ENCODE results near the gene ZNF428.

ZNF428 gene

GRCh38 chr19:43569657-43570056 is 49.8 kb downstream of the ZNF428 start:
- Histone ChIP-seq H3K4me1 (ENCODE audit: control insufficient read depth in 2 of 2, insufficient read depth in 2 of 2, low read length in 2 of 2) (peaks cover 3 to 4% of the 10 kb centered on the region in 2 donors), H3K4me3 (ENCODE audit: low read length in 2 of 2) (no peak overlapping the region), H3K9ac (ENCODE audit: low read depth in 1 of 2, low read length in 2 of 2) (no peak overlapping the region), H3K27me3 (ENCODE audit: control insufficient read depth in 2 of 2, insufficient read depth in 2 of 2, low read length in 2 of 2) (no peaks in the 10 kb centered on the region), H3K36me3 (ENCODE audit: control insufficient read depth in 2 of 2, insufficient read depth in 2 of 2, low read length in 2 of 2) (peaks cover 0 to 3% of the 10 kb centered on the region in 2 donors), H3K9me3 (ENCODE audit: control insufficient read depth in 2 of 2, low read length in 2 of 2) (no peaks in the 10 kb centered on the region), H3K27ac (ENCODE audit: low read depth in 2 of 2, low read length in 2 of 2) (no peak overlapping the region)

- Histone ChIP-seq H3K27ac (ENCODE audit: low read depth in 2 of 2, low read length in 2 of 2) (no peak overlapping the region), H3K27me3 (ENCODE audit: control insufficient read depth in 2 of 2, insufficient read depth in 2 of 2, low read length in 2 of 2) (no peaks in the 10 kb centered on the region), H3K9ac (ENCODE audit: low read depth in 1 of 2, low read length in 2 of 2) (no peak overlapping the region), H3K4me3 (ENCODE audit: low read length in 2 of 2) (no peak overlapping the region), H3K9me3 (ENCODE audit: control insufficient read depth in 2 of 2, low read length in 2 of 2) (no peaks in the 10 kb centered on the region), H3K36me3 (ENCODE audit: control insufficient read depth in 2 of 2, insufficient read depth in 2 of 2, low read length in 2 of 2) (peaks cover 6 to 12% of the 10 kb centered on the region in 2 donors), H3K4me1 (ENCODE audit: control insufficient read depth in 2 of 2, insufficient read depth in 2 of 2, low read length in 2 of 2) (peaks cover 0 to 6% of the 10 kb centered on the region in 2 donors)
These were observed 54.6 kb downstream of the ZNF428 start for GRCh38 chr19:43564800-43565199.

GRCh38 chr19:43563816-43564457 is 55.5 kb downstream of the ZNF428 start:
- no peak overlapping the region for H3K9ac ChIP-seq (ENCODE audit: low read depth in 1 of 2, low read length in 2 of 2)
- H3K27ac ChIP-seq (ENCODE audit: low read depth in 2 of 2, low read length in 2 of 2) = no peak overlapping the region
- peaks cover 0 to 6% of the 10 kb centered on the region in 2 donors for H3K4me1 ChIP-seq (ENCODE audit: control insufficient read depth in 2 of 2, insufficient read depth in 2 of 2, low read length in 2 of 2)
- peaks cover 6 to 12% of the 10 kb centered on the region in 2 donors for H3K36me3 ChIP-seq (ENCODE audit: control insufficient read depth in 2 of 2, insufficient read depth in 2 of 2, low read length in 2 of 2)
- H3K9me3 ChIP-seq (ENCODE audit: control insufficient read depth in 2 of 2, low read length in 2 of 2) = no peaks in the 10 kb centered on the region
- no peaks in the 10 kb centered on the region for H3K27me3 ChIP-seq (ENCODE audit: control insufficient read depth in 2 of 2, insufficient read depth in 2 of 2, low read length in 2 of 2)
- H3K4me3 ChIP-seq (ENCODE audit: low read length in 2 of 2) = no peak overlapping the region

- H3K4me3 ChIP-seq (ENCODE audit: low read length in 2 of 2) = peak overlapping the region in 1 of 2 donors; percentile 37
- no peak overlapping the region for H3K9ac ChIP-seq (ENCODE audit: low read depth in 1 of 2, low read length in 2 of 2)
- H3K36me3 ChIP-seq (ENCODE audit: control insufficient read depth in 2 of 2, insufficient read depth in 2 of 2, low read length in 2 of 2) = peaks cover 6 to 12% of the 10 kb centered on the region in 2 donors
These were observed 56.7 kb downstream of the ZNF428 start for GRCh38 chr19:43562698-43563241.

GRCh38 chr19:43562226-43562697 is 57.2 kb downstream of the ZNF428 start:
- peaks cover 0 to 6% of the 10 kb centered on the region in 2 donors for H3K4me1 ChIP-seq (ENCODE audit: control insufficient read depth in 2 of 2, insufficient read depth in 2 of 2, low read length in 2 of 2)
- peaks cover 6 to 12% of the 10 kb centered on the region in 2 donors for H3K36me3 ChIP-seq (ENCODE audit: control insufficient read depth in 2 of 2, insufficient read depth in 2 of 2, low read length in 2 of 2)
- H3K9ac ChIP-seq (ENCODE audit: low read depth in 1 of 2, low read length in 2 of 2) = no peak overlapping the region
- no peaks in the 10 kb centered on the region for H3K27me3 ChIP-seq (ENCODE audit: control insufficient read depth in 2 of 2, insufficient read depth in 2 of 2, low read length in 2 of 2)
- peak overlapping the region in 1 of 2 donors; percentile 26 for H3K4me3 ChIP-seq (ENCODE audit: low read length in 2 of 2)
- peak overlapping the region; percentile 57 to 80 for H3K27ac ChIP-seq (ENCODE audit: low read depth in 2 of 2, low read length in 2 of 2)
- no peaks in the 10 kb centered on the region for H3K9me3 ChIP-seq (ENCODE audit: control insufficient read depth in 2 of 2, low read length in 2 of 2)

More at GRCh38 chr19:43562698-43563241, 56.7 kb downstream of the ZNF428 start:
- no peaks in the 10 kb centered on the region for H3K9me3 ChIP-seq (ENCODE audit: control insufficient read depth in 2 of 2, low read length in 2 of 2)
- H3K4me1 ChIP-seq (ENCODE audit: control insufficient read depth in 2 of 2, insufficient read depth in 2 of 2, low read length in 2 of 2) = peaks cover 0 to 6% of the 10 kb centered on the region in 2 donors
- H3K27ac ChIP-seq (ENCODE audit: low read depth in 2 of 2, low read length in 2 of 2) = peak overlapping the region; percentile 57 to 80
- H3K27me3 ChIP-seq (ENCODE audit: control insufficient read depth in 2 of 2, insufficient read depth in 2 of 2, low read length in 2 of 2) = no peaks in the 10 kb centered on the region

- Histone ChIP-seq H3K4me3 (ENCODE audit: low read length in 2 of 2) (no peak overlapping the region), H3K9me3 (ENCODE audit: control insufficient read depth in 2 of 2, low read length in 2 of 2) (no peaks in the 10 kb centered on the region), H3K4me1 (ENCODE audit: control insufficient read depth in 2 of 2, insufficient read depth in 2 of 2, low read length in 2 of 2) (peaks cover 0 to 6% of the 10 kb centered on the region in 2 donors), H3K9ac (ENCODE audit: low read depth in 1 of 2, low read length in 2 of 2) (no peak overlapping the region), H3K27ac (ENCODE audit: low read depth in 2 of 2, low read length in 2 of 2) (no peak overlapping the region), H3K36me3 (ENCODE audit: control insufficient read depth in 2 of 2, insufficient read depth in 2 of 2, low read length in 2 of 2) (peaks cover 6 to 12% of the 10 kb centered on the region in 2 donors), H3K27me3 (ENCODE audit: control insufficient read depth in 2 of 2, insufficient read depth in 2 of 2, low read length in 2 of 2) (no peaks in the 10 kb centered on the region)
These were observed 58.1 kb downstream of the ZNF428 start for GRCh38 chr19:43561139-43561970.

- H3K27me3 ChIP-seq (ENCODE audit: control insufficient read depth in 2 of 2, insufficient read depth in 2 of 2, low read length in 2 of 2) = no peaks in the 10 kb centered on the region
- H3K9ac ChIP-seq (ENCODE audit: low read depth in 1 of 2, low read length in 2 of 2) = no peak overlapping the region
- no peak overlapping the region for H3K4me3 ChIP-seq (ENCODE audit: low read length in 2 of 2)
- H3K4me1 ChIP-seq (ENCODE audit: control insufficient read depth in 2 of 2, insufficient read depth in 2 of 2, low read length in 2 of 2) = peaks cover 0 to 6% of the 10 kb centered on the region in 2 donors
- no peak overlapping the region for H3K27ac ChIP-seq (ENCODE audit: low read depth in 2 of 2, low read length in 2 of 2)
- no peaks in the 10 kb centered on the region for H3K9me3 ChIP-seq (ENCODE audit: control insufficient read depth in 2 of 2, low read length in 2 of 2)
- H3K36me3 ChIP-seq (ENCODE audit: control insufficient read depth in 2 of 2, insufficient read depth in 2 of 2, low read length in 2 of 2) = peaks cover 6 to 12% of the 10 kb centered on the region in 2 donors
These were observed 58.7 kb downstream of the ZNF428 start for GRCh38 chr19:43560687-43561086.

Measured in mucosa of rectum (tissue), 2 donors.